ENCODE measurements around the gene NUDCD3. TPM values are rescaled to one million over a fixed set of nuclear protein-coding genes. Genes with fewer than 3 reads are reported as not detected.

The NUDCD3 gene
- total RNA-seq, 1 experiment from 2014 or later, result 71.9 TPM

- Histone ChIP-seq H3K9me3 (ENCODE audit: control insufficient read depth, low read depth, low read length) (no peaks in the 10 kb centered on the region), H3K79me1 (ENCODE audit: insufficient read depth, low read depth, low read length, poor library complexity, severe bottlenecking) (no peaks in the 10 kb centered on the region), H4K5ac (ENCODE audit: insufficient read length, low read depth, low read length) (no peak overlapping the region), H3K79me2 (ENCODE audit: insufficient read depth, low read length) (no peaks in the 10 kb centered on the region), H2BK15ac (ENCODE audit: low read depth, low read length) (no peak overlapping the region), H3K23me2 (ENCODE audit: insufficient read length, low read depth, low read length, poor library complexity, severe bottlenecking) (peaks cover 3% of the 10 kb centered on the region), H2BK120ac (ENCODE audit: low read depth, low read length, poor library complexity, severe bottlenecking) (no peak overlapping the region), H3K23ac (ENCODE audit: insufficient read length, low read depth, low read length) (no peak overlapping the region), H2AFZ (ENCODE audit: low read length) (no peak overlapping the region), H3T11ph (ENCODE audit: low read length) (no peak overlapping the region), H3K4me2 (ENCODE audit: insufficient read depth, insufficient read length, low read length) (no peak overlapping the region), H4K8ac (replicated peaks; ENCODE audit: insufficient read length, low read depth, low read length) (no peak overlapping the region), H4K20me1 (ENCODE audit: control insufficient read depth, insufficient read depth, insufficient read length) (no peaks in the 10 kb centered on the region), H2BK12ac (ENCODE audit: insufficient read length, low read depth, low read length) (no peak overlapping the region), H2BK20ac (ENCODE audit: low read depth, low read length, poor library complexity, severe bottlenecking) (no peak overlapping the region), H3K27ac (ENCODE audit: insufficient read length, low read depth, low read length) (no peak overlapping the region), H3K56ac (ENCODE audit: insufficient read length, low read depth, low read length) (no peak overlapping the region), H3K4ac (ENCODE audit: low read depth, low read length) (no peak overlapping the region), H3K27me3 (ENCODE audit: insufficient read depth, low read length) (peaks cover 15% of the 10 kb centered on the region; the same call in 1 of the 2 replicates), H3K9ac (ENCODE audit: extremely low read depth, insufficient read length, low read length) (no peak overlapping the region), H2AK5ac (ENCODE audit: insufficient read length, low read length) (no peak overlapping the region), H2BK5ac (ENCODE audit: insufficient read length, low read length) (no peak overlapping the region), H3K4me1 (ENCODE audit: insufficient read depth, low read length) (no peaks in the 10 kb centered on the region), H3K18ac (ENCODE audit: insufficient read length, low read depth, low read length) (no peak overlapping the region), H4K91ac (ENCODE audit: insufficient read length, low read depth, low read length) (no peak overlapping the region), H3K14ac (ENCODE audit: insufficient read depth, low read length) (no peak overlapping the region)
- DNase-seq, result no peak
- Mint-ChIP-seq H3K4me3 (no peak overlapping the region), H3K27me3 (ENCODE audit: low read depth) (peaks cover 44% of the 10 kb centered on the region), H3K27ac (no peak overlapping the region), H3K4me1 (peaks cover 3 to 12% of the 10 kb centered on the region in 2 experiments), H3K9me3 (no peaks in the 10 kb centered on the region), H3K36me3 (ENCODE audit: insufficient read depth in 1 of 3, low read depth in 3 of 3) (no peaks in the 10 kb centered on the region)
- no CpG with 5 or more reads among the region's 6 CpGs for WGBS (ENCODE audit: extremely low coverage, insufficient read length, low lambda C conversion rate)
- no peak for TF ChIP-seq CTCF (conservative IDR thresholded peaks at IDR 0.05)
Observed at GRCh38 chr7:44330331-44330730, 160.1 kb downstream of the NUDCD3 start.

All from H9 (cell line).